HEK293T (cell line): ENCODE measurements around the gene C5orf15.

Experiments used
- BHLHE40 ChIP-seq: fragments of 450-650 bp; IDR thresholded peaks from 2 replicates; pipeline ENCODE4 v1.6.1; 2016; ENCODE audit warnings: mild to moderate bottlenecking, moderate library complexity, borderline replicate concordance
- NFRKB ChIP-seq: fragments of 450-650 bp; IDR thresholded peaks from 2 replicates; pipeline ENCODE4 v1.6.1; 2016; ENCODE audit warnings: mild to moderate bottlenecking, moderate library complexity

DNA sequence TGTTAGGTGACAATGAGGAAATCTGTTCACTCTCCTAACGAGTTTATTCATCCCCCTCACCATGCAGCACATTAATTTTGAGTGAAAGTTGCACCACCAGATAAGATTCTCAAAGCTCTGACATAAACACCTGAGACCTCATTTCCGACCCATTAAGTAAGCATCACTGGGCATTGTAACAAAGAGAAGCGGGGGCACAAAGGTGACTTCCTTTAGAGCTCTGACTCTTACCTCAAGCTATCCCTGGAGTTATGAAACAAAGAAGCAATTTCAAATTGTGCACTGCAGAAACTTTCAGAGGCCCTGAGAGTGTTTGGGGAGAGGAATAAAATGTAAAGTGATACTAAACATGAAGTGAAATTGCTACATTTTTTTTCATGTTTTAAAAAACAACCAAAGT lies 29.5 kb downstream of the C5orf15 start:
- TF ChIP-seq NFRKB (no peak), BHLHE40 (no peak)
